HG02759 (cell line): ENCODE data around the gene ZNF148.

Experiments
- ATAC-seq: cut with Tn5 transposase; IDR thresholded peaks from one replicate; pipeline ENCODE4 v1.9.1; 2021; ENCODE audit warnings: mild to moderate bottlenecking, moderate library complexity; ENCODE audit not compliant: unreplicated experiment

The ZNF148 gene

GRCh38 chr3:125334675-125335560 lies 40.2 kb downstream of the ZNF148 start:
- no peak for ATAC-seq

- ATAC-seq = no peak
Observed at GRCh38 chr3:125332504-125332903, 42.6 kb downstream of the ZNF148 start.

- ATAC-seq = no peak
Observed at GRCh38 chr3:125331243-125331642, 43.9 kb downstream of the ZNF148 start.

DNA sequence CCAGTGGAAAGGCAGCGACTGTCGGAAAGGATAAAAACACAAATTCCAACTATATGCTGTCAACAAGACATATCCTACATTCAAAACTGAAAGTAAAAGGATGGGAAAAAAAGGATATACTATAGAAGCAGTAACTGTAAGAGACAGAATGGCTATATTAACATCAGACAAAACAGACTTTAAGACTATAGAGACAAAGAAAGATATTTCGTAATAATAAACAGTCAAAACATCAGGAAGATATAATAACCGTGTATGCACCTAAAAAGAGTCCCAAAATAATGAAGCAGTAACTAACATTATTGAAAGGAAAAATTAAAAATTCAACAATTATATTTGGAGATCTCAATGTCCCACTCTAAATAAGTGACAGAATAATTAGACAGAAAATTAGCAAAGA lies 48.2 kb downstream of the ZNF148 start:
- ATAC-seq = no peak

DNA sequence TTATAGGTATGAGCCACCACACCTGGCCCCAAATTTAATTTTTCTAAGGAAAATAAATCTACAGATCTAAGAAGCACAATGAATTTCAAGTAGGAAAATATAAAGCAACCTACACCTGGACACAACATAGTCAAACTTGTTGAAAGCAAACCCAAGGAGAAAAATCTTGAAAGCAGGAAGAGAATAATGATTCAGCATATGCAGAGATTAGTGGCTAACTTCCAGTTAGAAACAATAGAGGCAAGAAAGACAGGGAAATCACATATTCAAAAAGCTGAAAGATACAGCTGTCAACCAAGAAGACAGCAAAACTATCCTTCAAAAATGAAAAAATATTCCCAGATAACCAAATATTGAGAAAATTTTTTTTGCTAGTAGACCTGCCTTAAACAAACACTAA lies 49.4 kb downstream of the ZNF148 start:
- no peak for ATAC-seq

- ATAC-seq = no peak
Observed at GRCh38 chr3:125324341-125324740, 50.8 kb downstream of the ZNF148 start.

- no peak for ATAC-seq
Observed at GRCh38 chr3:125322917-125323316, 52.2 kb downstream of the ZNF148 start.

- no peak for ATAC-seq
Observed at GRCh38 chr3:125322166-125322565, 53.0 kb downstream of the ZNF148 start.

DNA sequence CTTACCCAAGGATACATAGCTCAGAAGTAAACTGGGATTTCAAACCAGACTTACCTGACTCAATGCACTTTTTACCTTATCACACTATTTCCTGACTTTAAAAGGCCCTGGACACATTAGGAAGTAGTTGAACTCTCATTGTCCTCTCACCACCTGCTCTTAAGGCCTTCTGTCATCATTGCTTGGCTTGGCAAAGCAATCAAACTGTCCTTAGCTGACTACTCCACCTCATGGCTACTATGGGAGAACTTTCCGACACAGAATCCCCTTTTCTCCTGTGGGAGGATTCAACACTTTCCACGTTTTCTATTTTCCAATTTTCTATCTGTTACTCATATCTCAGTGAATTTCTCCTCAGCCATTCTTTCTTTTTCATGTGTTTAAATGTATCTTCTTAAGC lies 55.4 kb downstream of the ZNF148 start:
- ATAC-seq = no peak

- no peak for ATAC-seq
Observed at GRCh38 chr3:125318871-125319270, 56.3 kb downstream of the ZNF148 start.

GRCh38 chr3:125318167-125318865 lies 56.8 kb downstream of the ZNF148 start:
- ATAC-seq = no peak

- ATAC-seq = no peak
Observed at GRCh38 chr3:125317761-125318160, 57.4 kb downstream of the ZNF148 start.

DNA sequence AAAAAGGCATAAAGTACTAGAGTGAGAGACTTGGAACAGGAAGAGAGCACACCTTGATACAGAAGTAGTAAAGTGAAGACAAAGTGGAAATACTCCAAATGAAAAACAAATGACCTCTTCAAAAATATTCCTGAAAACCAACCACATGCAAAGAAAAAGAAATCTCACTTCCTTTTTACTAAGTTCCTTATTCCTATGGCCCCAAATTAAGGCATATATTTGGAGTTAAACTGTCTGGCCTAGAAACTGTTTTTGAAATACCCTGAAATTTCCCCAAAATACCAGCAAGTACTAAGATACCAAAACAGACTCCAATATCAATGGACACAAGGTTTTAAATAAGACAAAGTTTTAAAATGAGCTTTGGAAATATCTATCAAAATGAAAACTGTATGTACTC lies 58.2 kb downstream of the ZNF148 start:
- no peak for ATAC-seq

DNA sequence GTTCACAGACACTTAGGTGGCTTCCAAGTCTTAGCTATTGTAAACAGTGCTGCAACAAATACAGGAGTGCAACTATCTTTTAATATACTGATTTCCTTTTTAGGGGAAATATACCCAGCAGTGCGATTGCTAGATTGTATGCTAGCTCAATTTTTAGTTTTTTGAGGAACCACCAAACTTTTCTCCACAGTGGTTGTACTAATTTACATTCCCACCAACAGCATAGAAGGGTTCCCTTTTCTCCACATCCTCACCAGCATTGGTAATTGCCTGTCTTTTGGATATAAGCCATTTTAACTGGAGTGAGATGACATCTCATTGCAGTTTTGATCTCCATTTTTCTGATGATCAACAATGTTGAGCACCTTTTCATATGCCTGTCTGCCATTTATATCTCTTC lies 58.9 kb downstream of the ZNF148 start:
- ATAC-seq = no peak

GRCh38 chr3:125313060-125313635 lies 62.0 kb downstream of the ZNF148 start:
- no peak for ATAC-seq

- no peak for ATAC-seq
Observed at GRCh38 chr3:125310623-125311081, 64.5 kb downstream of the ZNF148 start.

DNA sequence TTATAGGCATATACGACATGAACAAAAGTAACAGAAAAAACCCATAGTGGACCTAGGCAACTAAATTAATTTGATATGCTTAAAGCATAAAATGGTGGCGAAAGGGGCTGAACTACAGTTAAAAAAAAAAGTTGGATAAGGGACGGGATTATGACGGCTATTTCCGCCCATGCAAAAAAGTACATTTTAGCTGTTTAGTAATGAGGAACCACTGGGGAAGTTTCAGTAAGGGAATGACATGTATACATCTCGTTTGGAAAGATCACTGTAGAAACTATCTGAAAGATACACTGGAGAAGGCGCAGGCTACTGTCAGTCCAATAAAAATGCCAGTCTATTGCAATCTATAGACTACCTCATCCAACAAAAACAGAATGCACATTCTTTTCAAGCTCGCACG lies 65.6 kb downstream of the ZNF148 start:
- ATAC-seq = no peak

DNA sequence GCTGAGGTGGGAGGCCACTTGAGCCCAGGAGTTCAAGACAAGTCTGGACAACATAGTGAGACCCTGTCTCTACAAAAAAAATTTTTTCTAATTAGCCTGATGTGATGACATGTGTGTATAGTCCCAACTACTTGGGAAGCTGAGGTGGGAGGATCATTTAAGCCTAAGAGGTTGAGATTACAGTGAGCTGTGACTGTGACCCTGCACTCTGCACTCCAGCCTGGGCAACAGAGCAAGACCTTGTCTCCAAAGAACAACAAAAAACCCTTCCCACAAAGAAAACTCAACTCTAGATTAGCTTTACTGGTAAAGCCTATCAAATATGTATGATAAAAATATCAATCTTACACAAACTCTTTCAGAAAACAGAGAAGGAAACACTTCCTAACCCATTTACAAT lies 68.5 kb downstream of the ZNF148 start:
- no peak for ATAC-seq

GRCh38 chr3:125302932-125303331 lies 72.2 kb downstream of the ZNF148 start:
- no peak for ATAC-seq

- no peak for ATAC-seq
Observed at GRCh38 chr3:125300416-125300815, 74.7 kb downstream of the ZNF148 start.

DNA sequence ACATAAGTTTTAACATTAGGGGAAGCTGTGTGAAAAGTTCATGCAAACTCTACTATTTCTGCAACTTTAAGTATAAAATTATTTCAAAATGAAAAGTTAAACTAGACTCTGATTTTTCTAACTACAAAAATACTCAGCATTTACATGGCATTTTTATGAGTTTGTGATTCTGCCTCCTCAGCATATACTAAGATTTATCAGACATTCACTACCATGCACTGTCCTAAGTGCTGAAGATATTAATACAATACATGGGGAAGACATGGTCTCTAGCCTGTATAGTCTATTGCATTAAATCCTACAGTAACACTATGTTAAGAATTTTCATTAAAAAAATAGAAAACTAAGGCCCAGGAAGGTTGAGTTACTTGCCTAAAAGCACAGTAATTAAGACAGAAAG lies 80.7 kb downstream of the ZNF148 start:
- ATAC-seq = no peak

DNA sequence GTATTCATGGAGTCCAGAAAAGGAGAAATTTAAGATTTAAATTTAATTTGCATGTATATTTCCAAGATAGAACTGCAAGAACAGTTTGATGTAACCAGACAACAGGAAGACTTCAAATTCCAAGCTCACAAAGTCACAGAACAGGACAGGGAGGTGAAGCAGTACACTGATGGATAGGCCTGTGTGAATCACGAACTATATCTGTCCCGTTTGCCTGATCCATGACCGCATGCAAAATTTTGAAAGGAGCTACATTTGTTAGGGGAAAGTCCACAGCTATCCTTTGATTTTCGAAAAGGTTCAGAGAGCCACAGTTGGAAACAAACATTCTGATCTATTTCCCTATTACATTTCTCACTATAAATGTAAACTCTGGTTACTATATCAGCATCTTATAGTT lies 83.1 kb downstream of the ZNF148 start:
- no peak for ATAC-seq
